ENCODE results near the gene ZNF217. TPM values are rescaled to one million over a fixed set of nuclear protein-coding genes. Genes with fewer than 3 reads are reported as not detected.

Gene ZNF217
- total and polyA plus RNA-seq, 2 of the 8 experiments (the other 6 are each of a cell fraction or from before 2014, with no cell fraction given) = 15.3 to 87.9 TPM

GRCh38 chr20:53578492-53579222 is 15.0 kb downstream of the ZNF217 start (continued):
- TF ChIP-seq CHD7 (IDR thresholded peaks at IDR 0.05; ENCODE audit: insufficient replicate concordance, low read length) = no peak
- TF ChIP-seq CHD1 (IDR thresholded peaks at IDR 0.05; ENCODE audit: low read depth, low read length) = no peak
- peak; percentile 86 to 91 for TF ChIP-seq RAD21 (IDR thresholded peaks at IDR 0.05 in 1 of 2, conservative IDR thresholded peaks at IDR 0.05 in 1 of 2; ENCODE audit: low read depth in 2 of 2, low read length in 2 of 2)
- TF ChIP-seq SIRT6 (IDR thresholded peaks at IDR 0.05; ENCODE audit: low read length) = no peak
- TF ChIP-seq CEBPB (IDR thresholded peaks at IDR 0.05; ENCODE audit: low read depth, low read length) = peak; percentile 84
- TF ChIP-seq JUN (IDR thresholded peaks at IDR 0.05; ENCODE audit: low read depth, low read length) = no peak
- no peak for TF ChIP-seq PHF8 (conservative IDR thresholded peaks at IDR 0.05; ENCODE audit: low read depth, low read length)

Data from H1 (cell line).